ENCODE data around the gene RSPRY1. TPM values are rescaled to one million over a fixed set of nuclear protein-coding genes. Genes with fewer than 3 reads are reported as not detected.
"Not testable (repeated sequence)": the region's sequence is repeated elsewhere in the genome, so short reads cannot be mapped to it uniquely, and the experiment has no call there.

Gene RSPRY1
- total RNA-seq, 2 donors from 2014 or later: 28.7 to 32.5 TPM

DNA sequence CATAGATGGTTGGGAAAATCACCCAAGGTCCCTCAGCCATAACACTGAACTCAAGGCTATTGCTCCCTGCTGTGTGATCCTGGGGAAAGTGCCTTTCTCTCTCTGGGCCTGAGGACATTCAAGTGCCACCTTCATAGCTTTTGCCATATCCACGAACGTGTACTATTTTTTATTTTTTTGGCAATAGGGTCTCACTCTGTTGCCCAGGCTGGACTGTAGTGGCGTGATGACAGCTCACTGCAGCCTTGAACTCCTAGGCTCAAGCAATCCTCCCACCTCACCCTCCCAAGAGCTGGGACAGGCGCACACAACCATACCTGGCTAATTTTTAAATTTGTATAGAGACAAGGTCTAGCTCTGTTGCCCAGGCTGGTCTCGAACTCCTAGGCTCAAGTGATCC lies 87.7 kb downstream of the RSPRY1 start:
- TF ChIP-seq, protein P1, sequence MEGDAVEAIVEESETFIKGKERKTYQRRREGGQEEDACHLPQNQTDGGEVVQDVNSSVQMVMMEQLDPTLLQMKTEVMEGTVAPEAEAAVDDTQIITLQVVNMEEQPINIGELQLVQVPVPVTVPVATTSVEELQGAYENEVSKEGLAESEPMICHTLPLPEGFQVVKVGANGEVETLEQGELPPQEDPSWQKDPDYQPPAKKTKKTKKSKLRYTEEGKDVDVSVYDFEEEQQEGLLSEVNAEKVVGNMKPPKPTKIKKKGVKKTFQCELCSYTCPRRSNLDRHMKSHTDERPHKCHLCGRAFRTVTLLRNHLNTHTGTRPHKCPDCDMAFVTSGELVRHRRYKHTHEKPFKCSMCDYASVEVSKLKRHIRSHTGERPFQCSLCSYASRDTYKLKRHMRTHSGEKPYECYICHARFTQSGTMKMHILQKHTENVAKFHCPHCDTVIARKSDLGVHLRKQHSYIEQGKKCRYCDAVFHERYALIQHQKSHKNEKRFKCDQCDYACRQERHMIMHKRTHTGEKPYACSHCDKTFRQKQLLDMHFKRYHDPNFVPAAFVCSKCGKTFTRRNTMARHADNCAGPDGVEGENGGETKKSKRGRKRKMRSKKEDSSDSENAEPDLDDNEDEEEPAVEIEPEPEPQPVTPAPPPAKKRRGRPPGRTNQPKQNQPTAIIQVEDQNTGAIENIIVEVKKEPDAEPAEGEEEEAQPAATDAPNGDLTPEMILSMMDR (IDR thresholded peaks at IDR 0.05): no peak
- H3K4me3 ChIP-seq: no peak overlapping the region
- no peaks in the 10 kb centered on the region for H3K4me1 ChIP-seq (ENCODE audit: control insufficient read depth in 1 of 2, low read depth in 2 of 2)

DNA sequence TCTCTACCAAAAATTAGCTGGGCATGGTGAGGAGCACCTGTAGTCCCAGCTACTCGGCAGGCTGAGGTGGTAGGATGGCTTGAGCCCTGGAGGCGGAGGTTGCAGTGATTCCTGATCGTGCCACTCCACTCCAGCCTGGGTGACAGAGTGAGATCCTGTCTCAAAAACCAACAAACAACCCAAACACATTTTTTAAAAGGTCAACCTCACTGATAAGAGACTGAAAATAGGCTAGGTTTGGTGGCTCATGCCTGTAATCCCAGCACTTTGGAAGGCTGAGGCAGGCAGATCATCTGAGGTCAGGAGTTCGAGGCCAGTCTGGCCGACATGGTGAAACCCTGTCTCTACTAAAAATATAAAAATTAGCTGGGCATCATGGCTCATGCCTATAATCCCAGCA lies 89.8 kb downstream of the RSPRY1 start:
- H3K27me3 ChIP-seq (replicated peaks; ENCODE audit: insufficient read depth); DNase-seq (ENCODE audit: low spot score); H3K4me1 ChIP-seq (ENCODE audit: control insufficient read depth in 1 of 2, low read depth in 2 of 2); ATAC-seq (ENCODE audit: insufficient number of reproducible peaks, low FRiP score, low read depth); H3K4me3 ChIP-seq; H3K27ac ChIP-seq; H3K9me3 ChIP-seq; H3K36me3 ChIP-seq: not testable (repeated sequence)

More for the DNA sequence above, 87.7 kb downstream of the RSPRY1 start:
- ATAC-seq (ENCODE audit: insufficient number of reproducible peaks, low FRiP score, low read depth) (no peak), DNase-seq (ENCODE audit: low spot score) (no peak)
- no peaks in the 10 kb centered on the region for H3K9me3 ChIP-seq
- no peaks in the 10 kb centered on the region for H3K36me3 ChIP-seq
- no peaks in the 10 kb centered on the region for H3K27me3 ChIP-seq (replicated peaks; ENCODE audit: insufficient read depth)
- H3K27ac ChIP-seq: no peak overlapping the region

DNA sequence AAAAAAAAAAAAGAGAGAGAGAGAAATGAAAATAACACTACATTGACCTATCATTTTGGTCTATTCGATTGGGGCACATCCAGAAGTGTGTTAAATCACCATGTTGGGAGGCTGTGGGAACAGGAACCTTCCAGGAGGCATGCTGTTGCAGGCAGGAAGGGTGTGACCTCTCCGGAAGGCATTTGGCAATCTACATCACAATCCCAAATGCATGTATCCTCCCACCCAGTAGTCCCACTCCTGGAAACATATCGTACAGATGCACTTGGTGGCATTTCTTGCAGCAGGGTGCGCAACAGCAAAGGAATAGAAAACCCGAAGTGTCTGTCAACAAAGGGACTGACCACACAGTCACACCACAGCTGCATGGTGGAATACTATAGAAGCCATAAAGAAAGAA lies 90.5 kb downstream of the RSPRY1 start:
- TF ChIP-seq, protein P1 (IDR thresholded peaks at IDR 0.05): no peak
- Histone ChIP-seq H3K36me3 (no peaks in the 10 kb centered on the region), H3K9me3 (no peaks in the 10 kb centered on the region), H3K4me1 (ENCODE audit: control insufficient read depth in 1 of 2, low read depth in 2 of 2) (no peaks in the 10 kb centered on the region), H3K4me3 (no peak overlapping the region), H3K27ac (no peak overlapping the region), H3K27me3 (replicated peaks; ENCODE audit: insufficient read depth) (no peaks in the 10 kb centered on the region)
- DNase-seq (ENCODE audit: low spot score) (no peak), ATAC-seq (ENCODE audit: insufficient number of reproducible peaks, low FRiP score, low read depth) (no peak)

DNA sequence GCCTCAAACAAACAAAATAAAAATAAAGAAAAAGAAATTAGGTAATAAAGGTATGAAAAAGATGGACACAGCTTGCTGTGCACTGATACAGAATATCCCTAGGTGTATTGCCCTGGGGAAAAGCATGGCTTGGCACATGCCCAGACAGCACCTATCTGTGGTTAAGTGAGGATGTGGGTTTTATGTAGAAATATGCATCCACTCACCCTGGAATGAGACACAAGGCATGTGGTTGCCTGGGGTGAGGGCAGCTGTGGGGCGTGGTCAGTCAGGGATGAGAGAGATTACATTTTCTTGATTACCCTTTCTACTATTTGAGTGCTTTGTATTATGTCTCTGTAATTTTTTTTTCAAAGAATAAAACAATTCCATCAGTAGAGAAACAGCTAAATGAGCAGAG lies 91.5 kb downstream of the RSPRY1 start:
- ATAC-seq (ENCODE audit: insufficient number of reproducible peaks, low FRiP score, low read depth): no peak
- no peaks in the 10 kb centered on the region for H3K36me3 ChIP-seq
- H3K4me1 ChIP-seq (ENCODE audit: control insufficient read depth in 1 of 2, low read depth in 2 of 2): no peaks in the 10 kb centered on the region
- no peak for DNase-seq (ENCODE audit: low spot score)
- no peaks in the 10 kb centered on the region for H3K27me3 ChIP-seq (replicated peaks; ENCODE audit: insufficient read depth)
- TF ChIP-seq, protein P1 (IDR thresholded peaks at IDR 0.05): no peak
- no peak overlapping the region for H3K4me3 ChIP-seq
- H3K27ac ChIP-seq: no peak overlapping the region
- H3K9me3 ChIP-seq: no peaks in the 10 kb centered on the region

DNA sequence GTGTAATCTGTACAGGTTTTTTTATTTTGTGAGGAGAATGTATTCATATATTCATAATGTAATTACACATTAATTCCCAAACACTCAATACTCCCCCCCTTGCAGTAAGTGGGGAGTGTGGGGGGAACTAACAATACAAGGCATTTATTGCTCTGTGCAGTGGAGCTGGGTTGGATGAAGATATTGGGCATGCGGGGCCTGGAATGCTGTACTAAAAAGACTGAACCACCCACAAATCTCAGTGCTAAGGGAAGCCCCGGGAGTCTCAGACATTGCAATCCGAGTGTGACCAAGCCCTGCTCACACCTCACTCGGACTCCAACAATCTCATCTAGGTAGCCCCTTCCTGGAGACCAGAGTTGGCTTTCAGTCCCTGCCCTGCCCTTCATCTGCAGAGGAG lies 92.4 kb downstream of the RSPRY1 start:
- H3K27ac ChIP-seq: no peak overlapping the region
- H3K36me3 ChIP-seq: no peaks in the 10 kb centered on the region
- TF ChIP-seq, protein P1 (IDR thresholded peaks at IDR 0.05): no peak
- H3K4me1 ChIP-seq (ENCODE audit: control insufficient read depth in 1 of 2, low read depth in 2 of 2): no peaks in the 10 kb centered on the region
- H3K27me3 ChIP-seq (replicated peaks; ENCODE audit: insufficient read depth): peaks cover 1% of the 10 kb centered on the region
- no peaks in the 10 kb centered on the region for H3K9me3 ChIP-seq
- DNase-seq (ENCODE audit: low spot score) (no peak), ATAC-seq (ENCODE audit: insufficient number of reproducible peaks, low FRiP score, low read depth) (no peak)
- no peak overlapping the region for H3K4me3 ChIP-seq
